Measurements from ENCODE around the gene FBXO34.
A peak's percentile ranks its signal among the peaks of the same experiment; 100 is the strongest.

Gene FBXO34

DNA sequence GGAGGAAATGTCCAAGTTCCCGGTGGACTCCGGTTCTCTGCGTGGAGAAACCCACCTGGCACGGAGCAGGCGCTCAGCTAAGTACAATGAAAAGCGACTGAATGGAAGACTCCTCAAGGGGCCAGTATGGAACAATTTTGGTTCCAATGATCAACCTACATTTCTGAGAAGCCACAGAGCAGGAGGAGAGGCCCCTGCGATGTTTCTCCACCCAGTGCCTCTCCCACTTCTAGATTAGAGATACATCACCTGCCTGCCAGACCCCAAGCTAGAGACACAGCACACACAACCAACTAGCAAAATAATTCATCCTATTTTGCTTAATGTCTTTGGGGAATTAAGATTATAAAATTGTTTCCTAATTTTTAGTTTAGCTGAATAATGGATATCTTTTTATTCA is 101.6 kb downstream of the FBXO34 start:
- H3K4me2 ChIP-seq (ENCODE audit: low read depth, low read length, poor library complexity, severe bottlenecking): no peak overlapping the region
- peaks cover 17% of the 10 kb centered on the region; the same call in 1 of the 2 replicates for H3K36me3 ChIP-seq (ENCODE audit: insufficient read depth, low read length)
- no peaks in the 10 kb centered on the region for H3K27me3 ChIP-seq (ENCODE audit: insufficient read depth, low read length, poor library complexity, severe bottlenecking)
- H3K9me3 ChIP-seq (ENCODE audit: insufficient read depth, low read depth, low read length): no peaks in the 10 kb centered on the region
- no peak overlapping the region for H3K4me3 ChIP-seq (ENCODE audit: low read length, poor library complexity, severe bottlenecking)
- peaks cover 15% of the 10 kb centered on the region for H3K4me1 ChIP-seq (ENCODE audit: insufficient read depth, low read length, poor library complexity, severe bottlenecking)
- peaks cover 6% of the 10 kb centered on the region; the same call in 1 of the 2 replicates for H3F3A ChIP-seq (ENCODE audit: low read depth)
- H3K9me2 ChIP-seq (replicated peaks; ENCODE audit: low read depth, low read length): no peaks in the 10 kb centered on the region
- TF ChIP-seq, protein P1, sequence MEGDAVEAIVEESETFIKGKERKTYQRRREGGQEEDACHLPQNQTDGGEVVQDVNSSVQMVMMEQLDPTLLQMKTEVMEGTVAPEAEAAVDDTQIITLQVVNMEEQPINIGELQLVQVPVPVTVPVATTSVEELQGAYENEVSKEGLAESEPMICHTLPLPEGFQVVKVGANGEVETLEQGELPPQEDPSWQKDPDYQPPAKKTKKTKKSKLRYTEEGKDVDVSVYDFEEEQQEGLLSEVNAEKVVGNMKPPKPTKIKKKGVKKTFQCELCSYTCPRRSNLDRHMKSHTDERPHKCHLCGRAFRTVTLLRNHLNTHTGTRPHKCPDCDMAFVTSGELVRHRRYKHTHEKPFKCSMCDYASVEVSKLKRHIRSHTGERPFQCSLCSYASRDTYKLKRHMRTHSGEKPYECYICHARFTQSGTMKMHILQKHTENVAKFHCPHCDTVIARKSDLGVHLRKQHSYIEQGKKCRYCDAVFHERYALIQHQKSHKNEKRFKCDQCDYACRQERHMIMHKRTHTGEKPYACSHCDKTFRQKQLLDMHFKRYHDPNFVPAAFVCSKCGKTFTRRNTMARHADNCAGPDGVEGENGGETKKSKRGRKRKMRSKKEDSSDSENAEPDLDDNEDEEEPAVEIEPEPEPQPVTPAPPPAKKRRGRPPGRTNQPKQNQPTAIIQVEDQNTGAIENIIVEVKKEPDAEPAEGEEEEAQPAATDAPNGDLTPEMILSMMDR (conservative IDR thresholded peaks at IDR 0.05; ENCODE audit: low read length): no peak
- no peak for TF ChIP-seq EZH2phosphoT487 (IDR thresholded peaks at IDR 0.05; ENCODE audit: borderline replicate concordance)
- H2AFZ ChIP-seq (ENCODE audit: low read length): no peak overlapping the region
- H4K20me1 ChIP-seq (ENCODE audit: insufficient read depth, low read length, poor library complexity, severe bottlenecking): no peaks in the 10 kb centered on the region
- H3K9ac ChIP-seq (ENCODE audit: low read depth, low read length, poor library complexity, severe bottlenecking): no peak overlapping the region
- H3K79me2 ChIP-seq (ENCODE audit: insufficient read depth, low read length): no peaks in the 10 kb centered on the region

DNA sequence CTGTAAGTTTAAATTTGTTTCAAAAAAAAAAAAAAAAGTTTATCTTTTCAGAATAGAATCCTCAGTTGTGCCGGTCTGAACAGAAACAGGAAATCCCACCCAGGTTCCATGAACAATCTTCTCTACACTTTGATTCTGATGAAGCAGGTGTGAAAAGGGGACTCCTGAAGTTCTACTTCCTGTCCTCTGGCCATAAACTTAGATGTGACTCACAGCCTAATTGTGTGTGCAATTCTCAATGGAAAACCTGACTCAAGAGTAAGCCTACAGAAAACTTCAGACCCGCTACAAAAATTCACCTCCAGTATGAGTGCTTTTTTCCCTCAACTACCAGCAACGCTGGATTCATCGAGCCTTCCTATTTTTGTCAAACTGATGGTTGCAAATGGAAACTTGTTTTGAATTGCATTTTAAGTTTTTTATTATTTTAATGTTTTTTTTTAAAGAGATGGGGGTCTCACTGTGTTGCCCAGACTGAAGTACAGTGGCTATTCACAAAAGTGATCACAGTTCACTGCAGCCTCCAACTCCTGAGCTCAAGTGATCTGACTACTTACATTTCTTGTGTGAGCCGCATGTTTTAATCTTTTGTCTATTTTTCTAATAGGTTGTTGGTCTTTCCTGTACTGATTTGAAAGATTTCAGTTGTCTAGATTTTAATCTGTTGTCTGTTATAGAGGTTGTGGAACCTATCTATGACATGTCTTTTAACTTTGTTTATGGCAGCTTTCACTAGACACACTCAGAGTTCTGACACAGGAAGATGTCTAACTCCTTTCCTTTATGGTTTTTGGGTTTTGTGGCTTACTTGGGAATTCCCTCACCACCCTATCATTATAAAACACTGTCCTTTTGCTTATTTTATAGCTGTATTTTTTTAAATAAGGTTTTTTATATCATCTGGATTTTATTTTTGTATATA is 102.8 kb downstream of the FBXO34 start:
- H3K79me2 ChIP-seq (ENCODE audit: insufficient read depth, low read length): no peaks in the 10 kb centered on the region
- H3K4me2 ChIP-seq (ENCODE audit: low read depth, low read length, poor library complexity, severe bottlenecking): peak overlapping the region; percentile 32

DNA sequence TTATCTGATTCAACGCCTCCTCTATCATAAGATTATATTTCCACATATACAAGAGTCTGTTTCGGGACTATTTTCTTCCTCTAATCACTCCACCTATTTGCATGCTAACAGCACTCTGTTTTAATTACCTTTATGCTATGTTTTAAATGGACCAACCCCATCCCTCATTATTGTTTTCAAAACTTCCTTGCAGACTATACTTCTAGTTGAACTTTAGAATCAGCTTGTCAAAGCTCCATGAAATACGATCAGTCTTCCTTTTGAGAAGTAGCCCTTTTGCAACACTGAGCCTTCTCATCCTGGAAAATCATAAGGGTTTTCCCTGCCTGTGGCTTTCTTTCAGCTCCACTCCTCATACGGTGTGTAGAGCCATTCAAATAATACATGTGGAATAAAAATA is 103.5 kb downstream of the FBXO34 start:
- H2AFZ ChIP-seq (ENCODE audit: low read length): no peak overlapping the region
- H4K20me1 ChIP-seq (ENCODE audit: insufficient read depth, low read length, poor library complexity, severe bottlenecking): no peaks in the 10 kb centered on the region
- H3K4me3 ChIP-seq (ENCODE audit: low read length, poor library complexity, severe bottlenecking): no peak overlapping the region
- H3K9me2 ChIP-seq (replicated peaks; ENCODE audit: low read depth, low read length): no peaks in the 10 kb centered on the region
- no peaks in the 10 kb centered on the region for H3K79me2 ChIP-seq (ENCODE audit: insufficient read depth, low read length)
- no peaks in the 10 kb centered on the region for H3K27me3 ChIP-seq (ENCODE audit: insufficient read depth, low read length, poor library complexity, severe bottlenecking)
- peaks cover 10% of the 10 kb centered on the region; the same call in 1 of the 2 replicates for H3K36me3 ChIP-seq (ENCODE audit: insufficient read depth, low read length)
- TF ChIP-seq, protein P1 (conservative IDR thresholded peaks at IDR 0.05; ENCODE audit: low read length): no peak
- no peak for TF ChIP-seq EZH2phosphoT487 (IDR thresholded peaks at IDR 0.05; ENCODE audit: borderline replicate concordance)
- peak overlapping the region; percentile 20 for H3K4me2 ChIP-seq (ENCODE audit: low read depth, low read length, poor library complexity, severe bottlenecking)
- peaks cover 6% of the 10 kb centered on the region; the same call in 1 of the 2 replicates for H3F3A ChIP-seq (ENCODE audit: low read depth)
- H3K9me3 ChIP-seq (ENCODE audit: insufficient read depth, low read depth, low read length): no peaks in the 10 kb centered on the region
- H3K4me1 ChIP-seq (ENCODE audit: insufficient read depth, low read length, poor library complexity, severe bottlenecking): peaks cover 15% of the 10 kb centered on the region
- no peak overlapping the region for H3K9ac ChIP-seq (ENCODE audit: low read depth, low read length, poor library complexity, severe bottlenecking)

More for the DNA sequence above, 102.8 kb downstream of the FBXO34 start:
- H3K4me3 ChIP-seq (ENCODE audit: low read length, poor library complexity, severe bottlenecking): no peak overlapping the region
- H3K9me3 ChIP-seq (ENCODE audit: insufficient read depth, low read depth, low read length): no peaks in the 10 kb centered on the region
- TF ChIP-seq, protein P1 (conservative IDR thresholded peaks at IDR 0.05; ENCODE audit: low read length): no peak
- no peak for TF ChIP-seq EZH2phosphoT487 (IDR thresholded peaks at IDR 0.05; ENCODE audit: borderline replicate concordance)
- no peak overlapping the region for H3K9ac ChIP-seq (ENCODE audit: low read depth, low read length, poor library complexity, severe bottlenecking)
- H3K27me3 ChIP-seq (ENCODE audit: insufficient read depth, low read length, poor library complexity, severe bottlenecking): no peaks in the 10 kb centered on the region
- H3K36me3 ChIP-seq (ENCODE audit: insufficient read depth, low read length): peaks cover 12% of the 10 kb centered on the region; the same call in 1 of the 2 replicates
- peaks cover 15% of the 10 kb centered on the region for H3K4me1 ChIP-seq (ENCODE audit: insufficient read depth, low read length, poor library complexity, severe bottlenecking)
- no peaks in the 10 kb centered on the region for H4K20me1 ChIP-seq (ENCODE audit: insufficient read depth, low read length, poor library complexity, severe bottlenecking)
- peaks cover 6% of the 10 kb centered on the region; the same call in 1 of the 2 replicates for H3F3A ChIP-seq (ENCODE audit: low read depth)
- no peaks in the 10 kb centered on the region for H3K9me2 ChIP-seq (replicated peaks; ENCODE audit: low read depth, low read length)
- no peak overlapping the region for H2AFZ ChIP-seq (ENCODE audit: low read length)
